HG02610 (cell line): ENCODE measurements around the gene SLC4A2.

ENCODE experiments used
- ATAC-seq: cut with Tn5 transposase; IDR thresholded peaks from one replicate; pipeline ENCODE4 v1.9.1; 2021; ENCODE audit warnings: mild to moderate bottlenecking, moderate library complexity; ENCODE audit not compliant: unreplicated experiment

SLC4A2 gene

DNA sequence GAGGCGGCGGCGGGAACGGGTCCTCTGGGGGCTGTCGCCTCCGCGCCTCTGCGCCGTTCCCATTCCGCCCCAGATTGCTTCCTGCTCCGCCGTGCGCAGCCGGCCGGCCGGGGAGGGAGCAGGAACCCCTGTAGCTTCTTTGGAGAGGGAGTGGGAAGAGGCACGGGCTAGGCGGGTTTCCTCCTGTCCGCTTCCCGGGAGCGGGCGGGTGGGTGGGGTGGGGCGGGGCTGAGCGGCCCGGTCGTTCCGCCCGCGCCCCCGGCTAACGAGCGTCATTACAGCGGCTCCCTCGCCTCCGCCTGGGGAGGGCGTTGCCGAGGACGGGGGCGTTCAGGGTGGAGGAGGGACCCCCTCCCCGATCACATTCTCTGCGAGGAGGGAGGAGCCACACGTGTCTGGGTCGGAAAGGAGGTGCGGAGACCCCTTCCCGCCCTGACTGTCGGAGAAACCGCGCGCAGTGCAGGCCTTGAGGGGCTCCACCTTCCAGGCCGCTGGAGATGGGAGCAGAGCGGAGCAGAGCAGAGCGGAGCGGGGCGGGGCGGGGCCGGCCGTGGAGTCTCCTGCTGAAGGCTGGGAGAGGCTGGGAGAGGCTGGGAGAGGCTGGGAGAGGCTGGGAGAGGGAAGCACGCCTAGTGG, 66.6 kb downstream of the SLC4A2 start:
- no peak for ATAC-seq
